Femur (tissue), 1 donor: Measurements from ENCODE around the gene KIRREL3.
A peak's percentile ranks its signal among the peaks of the same experiment; 100 is the strongest.

Source experiments
- DNase-seq: peaks from one replicate; pipeline ENCODE4 v3.0.0-alpha.2; 2017

The KIRREL3 gene

GRCh38 chr11:126821827-126822226, 178.7 kb downstream of the KIRREL3 start:
- no peak for DNase-seq

GRCh38 chr11:126819194-126819593, 181.4 kb downstream of the KIRREL3 start:
- no peak for DNase-seq

- DNase-seq = no peak
Measured at GRCh38 chr11:126817523-126818450, 182.8 kb downstream of the KIRREL3 start.

- no peak for DNase-seq
Measured at GRCh38 chr11:126817096-126817495, 183.5 kb downstream of the KIRREL3 start.

DNA sequence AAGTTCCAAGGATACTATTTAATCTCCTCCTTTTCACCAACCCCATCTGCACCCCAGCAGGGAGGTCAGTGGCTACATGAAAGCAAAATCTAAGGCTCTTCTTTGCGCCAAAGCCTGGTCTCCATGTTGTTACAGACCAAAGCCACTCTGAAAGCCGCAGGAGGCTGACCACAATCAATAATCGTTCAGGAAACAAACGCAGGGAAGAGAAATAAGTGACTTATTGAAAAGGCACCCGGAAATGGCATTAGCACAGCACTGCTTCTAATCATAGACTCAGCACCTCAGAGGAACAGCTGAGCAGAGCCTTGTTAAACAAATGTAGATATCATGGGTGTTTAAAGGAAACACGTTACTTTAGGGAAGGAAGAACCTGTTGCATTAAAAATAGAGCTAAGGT, 183.9 kb downstream of the KIRREL3 start:
- DNase-seq = no peak

GRCh38 chr11:126815111-126815510, 185.5 kb downstream of the KIRREL3 start:
- no peak for DNase-seq

- DNase-seq = no peak
Measured at GRCh38 chr11:126810776-126811175, 189.8 kb downstream of the KIRREL3 start.

DNA sequence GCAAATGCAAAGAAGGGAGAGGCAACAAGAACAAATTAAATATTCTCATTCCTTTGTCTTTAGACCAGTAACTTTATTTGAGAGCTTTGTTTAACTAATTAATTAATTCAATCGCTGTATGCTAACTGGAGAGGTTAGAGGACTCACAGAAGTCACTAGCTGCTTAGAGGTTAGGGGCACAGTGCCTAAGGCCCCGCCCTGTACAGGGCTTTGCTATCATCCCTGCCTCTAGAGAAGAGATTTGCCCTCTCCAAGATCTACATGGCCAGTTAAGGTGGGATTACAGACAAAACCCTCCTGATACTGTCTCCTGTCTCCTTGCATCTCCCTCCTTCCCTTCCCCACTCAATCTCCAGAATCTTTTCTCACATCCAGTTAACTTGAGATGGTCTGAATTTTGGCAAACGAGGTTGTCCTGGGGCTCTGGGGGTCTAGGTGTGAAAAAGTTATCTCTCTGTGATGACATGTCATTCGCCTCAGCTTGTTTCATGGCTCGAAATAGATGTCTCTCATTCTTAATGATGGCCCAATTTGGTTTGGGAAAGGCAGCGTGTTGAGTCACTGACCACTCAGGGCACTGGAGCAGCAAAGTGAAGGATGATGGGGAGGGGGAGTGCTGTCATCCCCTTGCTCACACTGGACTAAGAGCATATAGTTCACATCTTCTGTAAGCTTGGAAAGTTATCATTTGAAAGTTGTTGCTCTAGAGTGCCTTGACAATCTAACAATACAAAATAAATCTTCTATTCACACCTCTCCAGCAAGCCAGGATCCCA, 190.9 kb downstream of the KIRREL3 start:
- no peak for DNase-seq

- no peak for DNase-seq
Measured at GRCh38 chr11:126808836-126809235, 191.7 kb downstream of the KIRREL3 start.

GRCh38 chr11:126808296-126808695, 192.3 kb downstream of the KIRREL3 start:
- DNase-seq = no peak

DNA sequence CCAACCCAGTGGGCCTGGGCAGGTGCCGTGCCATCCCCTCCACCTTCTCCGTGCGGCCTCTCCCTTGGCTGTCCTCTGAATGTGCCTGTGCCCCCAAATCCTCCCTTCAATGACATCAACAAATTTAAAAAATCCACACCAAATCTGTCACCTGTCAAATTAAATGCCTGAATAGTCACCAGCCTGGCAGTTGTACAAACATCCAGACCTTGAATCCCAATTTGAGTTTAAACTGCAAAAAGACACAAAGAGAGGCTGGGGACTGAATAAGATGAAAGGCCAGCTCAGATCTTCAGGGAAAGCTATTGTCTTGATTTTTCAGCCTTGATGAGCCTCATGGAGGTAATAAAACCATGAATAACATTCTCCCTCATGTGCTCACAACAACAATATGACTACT, 194.7 kb downstream of the KIRREL3 start:
- no peak for DNase-seq

GRCh38 chr11:126804363-126804762, 196.2 kb downstream of the KIRREL3 start:
- no peak for DNase-seq

- no peak for DNase-seq
Measured at GRCh38 chr11:126800009-126800408, 200.6 kb downstream of the KIRREL3 start.

DNA sequence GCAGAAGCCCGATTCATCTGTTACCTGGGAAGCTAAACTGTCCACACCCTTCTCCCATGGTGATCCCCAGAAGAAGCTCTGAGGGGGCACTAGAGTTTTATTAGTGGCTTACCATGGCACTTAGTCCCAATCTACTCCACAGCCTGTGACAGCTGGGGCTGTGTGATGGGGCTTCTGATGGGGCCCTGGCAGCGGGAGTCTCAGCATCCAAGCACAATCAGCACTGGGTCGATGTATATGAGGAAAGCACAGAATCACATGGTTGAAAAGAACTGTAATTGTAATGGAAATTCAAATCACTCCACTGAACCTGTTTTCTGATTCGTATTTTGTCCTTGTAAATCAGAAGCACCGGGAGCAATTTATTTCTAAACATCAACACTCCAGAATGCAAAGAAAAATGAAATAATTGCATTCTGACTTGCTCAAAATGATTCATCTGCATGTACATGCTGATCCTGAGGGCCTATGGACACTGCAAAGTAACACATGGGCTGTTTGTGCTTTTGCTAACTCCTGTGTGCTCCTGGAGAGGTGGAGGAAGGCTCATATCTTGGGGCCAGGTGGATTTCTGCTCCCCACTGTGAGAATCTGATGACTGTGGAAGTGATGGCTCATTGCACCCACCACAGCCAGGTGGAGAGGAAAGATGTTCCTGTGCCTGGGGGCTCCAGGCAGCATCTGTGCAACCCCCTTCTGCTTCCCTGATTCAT, 203.0 kb downstream of the KIRREL3 start:
- DNase-seq = no peak

GRCh38 chr11:126793596-126793995, 207.0 kb downstream of the KIRREL3 start:
- no peak for DNase-seq

GRCh38 chr11:126791991-126792390, 208.6 kb downstream of the KIRREL3 start:
- no peak for DNase-seq

- no peak for DNase-seq
Measured at GRCh38 chr11:126791446-126791845, 209.1 kb downstream of the KIRREL3 start.

DNA sequence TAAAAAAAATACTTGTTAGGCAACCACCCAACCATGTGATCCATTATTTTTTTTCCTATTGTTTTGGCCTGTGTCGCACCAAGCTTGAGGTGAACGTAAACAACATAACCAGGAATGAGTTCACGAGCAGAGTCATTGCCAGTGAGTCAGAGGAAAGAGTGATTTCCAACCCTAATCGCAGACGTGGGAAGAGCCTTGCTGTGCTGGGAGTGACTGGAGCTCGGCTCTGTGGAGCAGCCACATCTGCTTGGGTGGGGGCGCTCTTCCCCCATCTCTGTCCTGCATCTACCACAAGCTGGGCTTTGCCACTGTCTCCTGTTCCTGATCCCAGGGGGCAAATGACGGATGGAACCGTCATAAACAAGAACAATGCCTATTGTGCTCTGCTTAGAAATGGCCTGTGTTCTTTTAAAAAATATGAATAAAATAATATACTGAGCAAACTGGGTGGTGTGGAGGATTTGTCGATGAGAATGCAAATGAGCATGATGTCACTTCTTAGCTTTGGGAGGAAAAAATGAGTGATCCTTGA, 210.0 kb downstream of the KIRREL3 start:
- peak; percentile 26 for DNase-seq

DNA sequence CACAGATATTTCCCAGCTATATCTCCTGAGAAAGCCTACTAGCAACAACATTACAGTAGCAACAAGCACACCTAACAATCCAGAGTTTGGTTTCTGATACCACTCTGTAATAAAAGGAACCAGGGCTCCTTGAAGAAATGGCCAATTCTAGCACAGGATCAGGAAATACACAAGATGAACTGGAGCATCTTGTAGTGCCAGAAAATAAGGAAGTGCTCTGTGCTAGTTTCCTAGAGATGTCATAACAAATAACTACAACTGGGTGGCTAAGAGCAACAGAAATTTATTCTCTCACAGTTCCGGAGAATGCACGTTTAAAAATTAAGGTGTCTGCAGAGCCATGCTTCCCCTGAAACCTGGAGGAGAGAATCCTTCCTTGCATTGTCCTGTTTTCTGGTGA, 217.8 kb downstream of the KIRREL3 start:
- DNase-seq = no peak

DNA sequence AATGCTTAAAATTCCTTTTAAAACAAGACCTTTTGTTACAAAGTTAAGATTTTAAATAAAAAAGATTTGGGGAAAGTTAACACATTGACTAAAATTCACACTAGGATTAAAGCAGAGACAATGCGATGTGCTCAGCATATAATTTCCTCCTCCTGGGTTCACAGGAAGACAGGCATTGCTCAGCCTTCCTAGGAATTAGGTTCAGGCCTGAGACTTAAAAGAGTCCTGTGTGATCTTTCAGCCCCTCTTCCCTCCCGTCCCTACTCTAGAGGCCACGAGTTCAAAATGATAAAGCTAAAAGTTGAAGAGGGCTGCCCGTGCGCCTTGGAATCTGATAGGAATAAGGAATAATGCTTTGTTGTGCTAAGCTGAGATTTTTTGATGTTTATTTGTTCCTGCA, 218.6 kb downstream of the KIRREL3 start:
- DNase-seq = no peak

DNA sequence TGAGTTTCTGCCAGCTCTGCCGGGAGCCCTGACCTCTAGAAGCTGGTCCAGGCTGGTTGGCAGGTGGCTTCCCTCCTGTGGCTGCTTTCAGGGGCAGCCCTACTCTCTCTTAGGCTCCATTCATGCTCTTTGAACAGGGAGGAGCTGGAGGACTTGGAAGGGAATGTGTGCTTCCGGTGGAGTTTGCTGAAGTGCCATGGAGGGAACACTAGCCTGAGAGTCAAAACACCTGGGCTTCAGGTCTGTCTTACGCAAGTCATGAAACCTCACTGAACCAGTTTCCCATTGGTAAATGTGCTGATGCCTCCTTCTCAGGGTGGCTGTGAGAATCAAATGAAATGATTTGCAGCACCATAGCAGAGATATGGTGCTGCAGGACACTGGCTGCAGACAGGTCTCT, 224.5 kb downstream of the KIRREL3 start:
- DNase-seq = no peak

GRCh38 chr11:126772267-126772666, 228.3 kb downstream of the KIRREL3 start:
- no peak for DNase-seq

GRCh38 chr11:126768702-126769101, 231.9 kb downstream of the KIRREL3 start:
- no peak for DNase-seq
